ENCODE data around the gene IPMK. TPM values are rescaled to one million over a fixed set of nuclear protein-coding genes. Genes with fewer than 3 reads are reported as not detected.
A peak's percentile ranks its signal among the peaks of the same experiment; 100 is the strongest.

The IPMK gene
- total RNA-seq (2014; rRNA removed; shearing (Covaris generic)) (6.6 and 7.0 TPM in 2 replicates), polyA plus RNA-seq (2016; fragmentation: Nextera tagmentation; extraction: Ambion mirVana) (3.0 and 3.6 TPM in 2 replicates)

DNA sequence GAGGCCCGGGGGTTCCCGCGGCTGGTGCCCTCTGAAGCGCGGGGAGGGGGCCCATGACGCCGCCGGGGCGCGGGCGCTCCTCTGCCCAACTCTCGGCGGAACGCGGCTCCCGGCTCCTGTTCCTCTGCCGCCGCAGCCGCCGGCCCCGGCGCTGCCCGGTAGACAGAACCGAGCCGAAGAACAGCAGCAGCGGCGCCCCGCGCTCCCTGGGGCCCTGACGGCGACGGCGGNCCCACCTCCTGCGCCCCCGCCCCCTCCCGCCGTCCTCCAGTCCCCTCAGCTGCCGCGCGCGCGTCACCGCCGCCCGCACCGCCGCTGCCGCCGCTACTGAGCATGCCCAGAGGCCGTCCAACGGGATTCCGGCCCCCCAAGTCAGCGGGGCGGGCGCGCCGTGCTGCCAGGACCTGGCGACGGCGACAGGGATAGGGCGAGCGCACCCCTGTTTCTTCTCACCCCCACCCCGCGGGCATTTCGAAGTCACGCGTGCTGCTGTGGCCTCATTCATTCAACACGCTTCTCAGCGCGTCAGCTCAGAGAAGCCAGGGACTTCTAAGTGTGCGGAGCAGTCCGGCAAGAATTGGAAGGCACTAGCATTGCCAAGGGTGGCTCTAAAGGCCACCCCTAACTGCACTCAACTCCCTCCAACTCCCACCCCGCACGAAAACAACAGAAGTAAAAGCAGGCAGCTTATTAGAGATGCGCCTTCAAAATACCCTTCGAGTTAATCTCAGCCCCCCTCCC is at the start of gene IPMK:
IPMK (minus strand) TSS at position 182 of the 741 bp plus-strand sequence. CDS start 283 bp downstream, outside the sequence.
- H3K27ac ChIP-seq: peak within 1 kb of the TSS; percentile 87
- H3F3A ChIP-seq (ENCODE audit: insufficient read depth): peaks cover 32% of the 10 kb centered on the region
- DNase-seq: peak; percentile 95
- no peaks in the 10 kb centered on the region for H3K9me3 ChIP-seq (ENCODE audit: low read depth)
- H3K4me3 ChIP-seq: peak within 1 kb of the TSS; percentile 84
- H3K9ac ChIP-seq: peak within 1 kb of the TSS; percentile 88
- H3K4me2 ChIP-seq (ENCODE audit: unreplicated experiment): peak within 1 kb of the TSS; percentile 99
- H4K20me1 ChIP-seq (ENCODE audit: insufficient read depth): no peaks in the 10 kb centered on the region
- no peaks in the 10 kb centered on the region for H3K36me3 ChIP-seq (ENCODE audit: low read depth)
- 0 to 1% methylated on average over 35 to 48 of the region's 76 CpGs for WGBS, 2 experiments (ENCODE audit: low coverage in 1 of 2, low lambda C conversion rate in 2 of 2, missing lambda C conversion rate in 2 of 2)
- in situ Hi-C loops (cut with MboI): no loop called here
- no peaks in the 10 kb centered on the region for H3K27me3 ChIP-seq (replicated peaks; ENCODE audit: insufficient read depth)
- H3K9me2 ChIP-seq (ENCODE audit: insufficient read depth): no peaks in the 10 kb centered on the region
- TF ChIP-seq EZH2 (IDR thresholded peaks at IDR 0.05; ENCODE audit: insufficient read depth, poor library complexity, severe bottlenecking) (no peak), EZH2phosphoT487 (IDR thresholded peaks at IDR 0.05; ENCODE audit: insufficient read depth, low read depth) (no peak)
- H3K4me1 ChIP-seq (ENCODE audit: insufficient read depth): peaks cover 18% of the 10 kb centered on the region; the same call in 1 of the 2 replicates
- peak within 1 kb of the TSS; percentile 96 for H2AFZ ChIP-seq
- H3K79me2 ChIP-seq (ENCODE audit: insufficient read depth): peaks cover 63% of the 10 kb centered on the region

DNA sequence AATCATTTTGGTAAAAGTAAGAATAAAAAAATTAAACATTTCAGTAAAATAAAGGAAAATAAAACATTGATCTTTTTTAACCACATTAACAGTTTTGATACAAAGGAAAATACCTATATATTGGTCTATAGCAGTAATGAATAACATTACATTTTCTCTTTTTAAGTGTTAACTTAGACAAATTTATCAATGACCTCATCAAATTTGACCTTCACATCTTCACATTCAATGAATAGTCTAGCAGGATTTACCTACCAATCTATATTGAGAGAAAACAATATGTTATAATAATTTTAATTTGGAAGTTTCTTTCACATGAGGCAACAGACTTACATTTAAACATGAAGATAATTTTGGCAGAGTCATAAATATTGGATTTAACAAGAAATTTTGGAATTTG is 49.2 kb upstream of the IPMK start:
- in situ Hi-C loops (cut with MboI): no loop called here
- no peak for DNase-seq
- H3F3A ChIP-seq (ENCODE audit: insufficient read depth): no peaks in the 10 kb centered on the region
- TF ChIP-seq EZH2phosphoT487 (IDR thresholded peaks at IDR 0.05; ENCODE audit: insufficient read depth, low read depth): no peak
- TF ChIP-seq EZH2 (IDR thresholded peaks at IDR 0.05; ENCODE audit: insufficient read depth, poor library complexity, severe bottlenecking): no peak
- no peaks in the 10 kb centered on the region for H3K27me3 ChIP-seq (replicated peaks; ENCODE audit: insufficient read depth)
- no peak overlapping the region for H3K4me3 ChIP-seq
- H3K9ac ChIP-seq: no peak overlapping the region
- H3K79me2 ChIP-seq (ENCODE audit: insufficient read depth): no peaks in the 10 kb centered on the region
- no peaks in the 10 kb centered on the region for H3K9me3 ChIP-seq (ENCODE audit: low read depth)
- H3K4me2 ChIP-seq (ENCODE audit: unreplicated experiment): no peak overlapping the region
- no peak overlapping the region for H2AFZ ChIP-seq
- no peak overlapping the region for H3K27ac ChIP-seq
- H3K9me2 ChIP-seq (ENCODE audit: insufficient read depth): no peaks in the 10 kb centered on the region
- H3K36me3 ChIP-seq (ENCODE audit: low read depth): no peaks in the 10 kb centered on the region
- H4K20me1 ChIP-seq (ENCODE audit: insufficient read depth): no peaks in the 10 kb centered on the region
- no peaks in the 10 kb centered on the region for H3K4me1 ChIP-seq (ENCODE audit: insufficient read depth)

DNA sequence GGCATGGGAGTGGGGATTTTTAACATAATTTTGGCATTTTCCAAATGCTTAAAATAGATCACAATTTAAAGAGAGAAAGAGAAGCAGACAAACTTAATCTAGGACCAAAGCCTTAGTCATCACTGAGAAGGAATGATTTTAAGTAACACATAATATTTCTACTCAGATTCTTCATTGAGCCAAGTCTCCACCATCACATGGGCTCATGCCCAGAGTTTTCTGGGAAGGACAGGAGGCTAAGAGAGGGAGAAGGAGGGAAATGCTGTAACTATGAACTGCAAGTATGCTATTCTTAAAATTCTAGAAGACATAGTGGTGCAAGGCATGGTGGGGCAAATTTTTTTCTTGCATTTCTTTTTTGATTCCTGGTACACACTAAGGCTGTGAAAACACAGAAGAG is 43.3 kb upstream of the IPMK start:
- no peak overlapping the region for H3K9ac ChIP-seq
- H3K36me3 ChIP-seq (ENCODE audit: low read depth): no peaks in the 10 kb centered on the region
- no peak overlapping the region for H3K27ac ChIP-seq
- H3K27me3 ChIP-seq (replicated peaks; ENCODE audit: insufficient read depth): no peaks in the 10 kb centered on the region
- no peak for DNase-seq
- H3K79me2 ChIP-seq (ENCODE audit: insufficient read depth): no peaks in the 10 kb centered on the region
- H3K4me1 ChIP-seq (ENCODE audit: insufficient read depth): no peaks in the 10 kb centered on the region
- no peak overlapping the region for H3K4me2 ChIP-seq (ENCODE audit: unreplicated experiment)
- H2AFZ ChIP-seq: no peak overlapping the region
- no peak overlapping the region for H3K4me3 ChIP-seq
- H3K9me3 ChIP-seq (ENCODE audit: low read depth): no peaks in the 10 kb centered on the region
- no peaks in the 10 kb centered on the region for H3K9me2 ChIP-seq (ENCODE audit: insufficient read depth)
- no peaks in the 10 kb centered on the region for H3F3A ChIP-seq (ENCODE audit: insufficient read depth)
- in situ Hi-C loops (cut with MboI): no loop called here
- no peak for TF ChIP-seq EZH2phosphoT487 (IDR thresholded peaks at IDR 0.05; ENCODE audit: insufficient read depth, low read depth)
- TF ChIP-seq EZH2 (IDR thresholded peaks at IDR 0.05; ENCODE audit: insufficient read depth, poor library complexity, severe bottlenecking): no peak
- no peaks in the 10 kb centered on the region for H4K20me1 ChIP-seq (ENCODE audit: insufficient read depth)

DNA sequence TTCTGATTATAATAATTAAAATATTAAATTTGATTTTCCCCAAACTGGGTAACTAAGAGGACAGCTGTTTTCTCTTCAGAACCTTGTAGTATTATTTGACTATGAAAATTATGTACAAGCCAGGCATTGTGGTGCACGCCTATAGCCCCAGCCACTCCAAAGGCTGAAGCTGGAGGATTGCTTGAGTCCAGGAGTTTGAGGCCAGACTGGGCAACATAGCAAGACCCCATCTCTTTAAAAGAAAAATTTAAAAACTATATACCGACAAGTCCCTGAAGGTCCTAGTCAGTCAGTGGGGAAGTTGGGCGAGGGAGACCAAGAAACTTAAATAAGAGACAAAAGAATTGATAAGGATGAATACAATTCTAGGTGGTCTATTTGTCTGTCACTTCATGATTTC is 40.0 kb upstream of the IPMK start:
- no peaks in the 10 kb centered on the region for H3K79me2 ChIP-seq (ENCODE audit: insufficient read depth)
- no peak overlapping the region for H3K27ac ChIP-seq
- no peaks in the 10 kb centered on the region for H3F3A ChIP-seq (ENCODE audit: insufficient read depth)
- TF ChIP-seq EZH2 (IDR thresholded peaks at IDR 0.05; ENCODE audit: insufficient read depth, poor library complexity, severe bottlenecking) (no peak), EZH2phosphoT487 (IDR thresholded peaks at IDR 0.05; ENCODE audit: insufficient read depth, low read depth) (no peak)
- WGBS, 2 experiments (ENCODE audit: low coverage in 1 of 2, low lambda C conversion rate in 2 of 2, missing lambda C conversion rate in 2 of 2): 47 to 64% methylated on average over 3 of the region's 3 CpGs
- no peak overlapping the region for H2AFZ ChIP-seq
- no peaks in the 10 kb centered on the region for H3K36me3 ChIP-seq (ENCODE audit: low read depth)
- no peaks in the 10 kb centered on the region for H3K4me1 ChIP-seq (ENCODE audit: insufficient read depth)
- H4K20me1 ChIP-seq (ENCODE audit: insufficient read depth): no peaks in the 10 kb centered on the region
- no peaks in the 10 kb centered on the region for H3K27me3 ChIP-seq (replicated peaks; ENCODE audit: insufficient read depth)
- H3K9ac ChIP-seq: no peak overlapping the region
- H3K9me2 ChIP-seq (ENCODE audit: insufficient read depth): no peaks in the 10 kb centered on the region
- H3K9me3 ChIP-seq (ENCODE audit: low read depth): no peaks in the 10 kb centered on the region
- DNase-seq: no peak
- in situ Hi-C loops (cut with MboI): no loop called here
- no peak overlapping the region for H3K4me3 ChIP-seq
- no peak overlapping the region for H3K4me2 ChIP-seq (ENCODE audit: unreplicated experiment)
